Measurements from ENCODE around the gene ENC1. TPM values are rescaled to one million over a fixed set of nuclear protein-coding genes. Genes with fewer than 3 reads are reported as not detected.
"Not testable (repeated sequence)": the region's sequence is repeated elsewhere in the genome, so short reads cannot be mapped to it uniquely, and the experiment has no call there.

The ENC1 gene
- total and polyA plus RNA-seq, 8 donors, result 34.6 to 265 (median 169) TPM

DNA sequence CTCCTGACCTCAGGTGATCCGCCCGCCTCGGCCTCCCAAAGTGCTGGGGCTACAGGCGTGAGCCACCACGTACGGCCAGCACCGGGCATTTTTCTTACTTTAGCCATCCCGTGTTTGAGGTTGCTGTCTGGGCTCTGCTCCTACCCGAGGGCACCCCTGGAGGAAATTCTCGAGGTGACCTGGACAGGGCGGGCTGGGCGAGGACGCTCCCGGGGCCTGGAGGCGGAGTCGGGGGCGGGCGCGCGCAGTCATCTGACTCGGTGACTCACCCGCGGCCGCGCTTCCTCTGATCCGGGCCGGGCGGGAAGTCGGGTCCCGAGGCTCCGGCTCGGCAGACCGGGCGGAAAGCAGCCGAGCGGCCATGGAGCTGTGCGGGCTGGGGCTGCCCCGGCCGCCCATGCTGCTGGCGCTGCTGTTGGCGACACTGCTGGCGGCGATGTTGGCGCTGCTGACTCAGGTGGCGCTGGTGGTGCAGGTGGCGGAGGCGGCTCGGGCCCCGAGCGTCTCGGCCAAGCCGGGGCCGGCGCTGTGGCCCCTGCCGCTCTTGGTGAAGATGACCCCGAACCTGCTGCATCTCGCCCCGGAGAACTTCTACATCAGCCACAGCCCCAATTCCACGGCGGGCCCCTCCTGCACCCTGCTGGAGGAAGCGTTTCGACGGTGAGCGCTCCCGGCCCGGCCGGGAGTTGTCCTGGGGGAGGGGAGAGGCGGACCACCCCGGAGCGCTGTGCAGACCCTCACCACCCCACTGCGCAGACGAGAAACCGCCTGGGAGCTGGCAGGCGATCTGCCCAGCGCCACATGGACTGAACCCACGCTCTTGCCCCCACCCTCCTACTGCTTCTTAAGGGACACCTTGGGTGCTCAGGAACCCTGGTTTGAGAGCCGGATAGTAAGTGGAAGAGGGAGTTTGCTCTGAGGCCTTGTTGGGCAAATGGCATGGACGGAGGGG, 44.6 kb upstream of the ENC1 start, which contains the start of gene HEXB:
Gene HEXB (plus strand): TSS at position 334 of the 952 bp plus-strand sequence. CDS start 28 bp downstream, at position 362.
- H3K27me3 ChIP-seq, result no peaks in the 10 kb centered on the region
- peak within 1 kb of the TSS; percentile 75 to 97 for H3K4me3 ChIP-seq
- TF ChIP-seq, protein P1, sequence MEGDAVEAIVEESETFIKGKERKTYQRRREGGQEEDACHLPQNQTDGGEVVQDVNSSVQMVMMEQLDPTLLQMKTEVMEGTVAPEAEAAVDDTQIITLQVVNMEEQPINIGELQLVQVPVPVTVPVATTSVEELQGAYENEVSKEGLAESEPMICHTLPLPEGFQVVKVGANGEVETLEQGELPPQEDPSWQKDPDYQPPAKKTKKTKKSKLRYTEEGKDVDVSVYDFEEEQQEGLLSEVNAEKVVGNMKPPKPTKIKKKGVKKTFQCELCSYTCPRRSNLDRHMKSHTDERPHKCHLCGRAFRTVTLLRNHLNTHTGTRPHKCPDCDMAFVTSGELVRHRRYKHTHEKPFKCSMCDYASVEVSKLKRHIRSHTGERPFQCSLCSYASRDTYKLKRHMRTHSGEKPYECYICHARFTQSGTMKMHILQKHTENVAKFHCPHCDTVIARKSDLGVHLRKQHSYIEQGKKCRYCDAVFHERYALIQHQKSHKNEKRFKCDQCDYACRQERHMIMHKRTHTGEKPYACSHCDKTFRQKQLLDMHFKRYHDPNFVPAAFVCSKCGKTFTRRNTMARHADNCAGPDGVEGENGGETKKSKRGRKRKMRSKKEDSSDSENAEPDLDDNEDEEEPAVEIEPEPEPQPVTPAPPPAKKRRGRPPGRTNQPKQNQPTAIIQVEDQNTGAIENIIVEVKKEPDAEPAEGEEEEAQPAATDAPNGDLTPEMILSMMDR (IDR thresholded peaks at IDR 0.05), result no peak
- no peaks in the 10 kb centered on the region for H3K9me3 ChIP-seq
- peaks cover 12 to 24% of the 10 kb centered on the region in 2 donors for H3K4me1 ChIP-seq
- H3K27ac ChIP-seq, result peak within 1 kb of the TSS; percentile 87 to 96
- intact Hi-C loops (cut with DNase I), result no loop called here
- H3K36me3 ChIP-seq, result peaks cover 0 to 17% of the 10 kb centered on the region in 2 donors
- ATAC-seq (peak; percentile 98), DNase-seq (peak in 3 of 4 donors; percentile 85 to 99 (median 93))

DNA sequence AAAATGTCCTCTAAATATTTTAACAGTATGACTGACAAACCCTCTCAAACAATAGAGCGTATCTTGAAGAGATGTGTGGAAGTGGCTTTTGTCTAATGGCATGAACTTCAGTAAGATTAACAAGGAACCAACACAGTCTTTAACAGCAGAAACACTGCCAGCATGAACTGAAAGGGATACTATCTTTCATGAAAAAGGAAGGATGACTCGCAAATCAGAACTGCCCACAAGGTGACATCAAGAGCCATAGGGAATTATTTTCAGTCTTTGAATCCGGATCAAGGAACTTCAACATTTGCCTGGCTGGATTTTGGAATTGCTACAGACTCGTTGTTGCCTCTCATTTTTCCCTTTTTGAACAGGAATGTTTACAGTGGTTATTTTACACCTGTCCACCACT, 39.4 kb upstream of the ENC1 start:
- DNase-seq (no peak), ATAC-seq (no peak)
- intact Hi-C loops (cut with DNase I), result no loop called here
- Histone ChIP-seq H3K4me3 (no peak overlapping the region), H3K4me1 (peaks cover 0 to 4% of the 10 kb centered on the region in 2 donors), H3K36me3 (no peaks in the 10 kb centered on the region), H3K27ac (no peak overlapping the region), H3K9me3 (no peaks in the 10 kb centered on the region), H3K27me3 (peaks cover 0 to 4% of the 10 kb centered on the region in 2 donors)
- TF ChIP-seq, protein P1 (IDR thresholded peaks at IDR 0.05), result no peak

DNA sequence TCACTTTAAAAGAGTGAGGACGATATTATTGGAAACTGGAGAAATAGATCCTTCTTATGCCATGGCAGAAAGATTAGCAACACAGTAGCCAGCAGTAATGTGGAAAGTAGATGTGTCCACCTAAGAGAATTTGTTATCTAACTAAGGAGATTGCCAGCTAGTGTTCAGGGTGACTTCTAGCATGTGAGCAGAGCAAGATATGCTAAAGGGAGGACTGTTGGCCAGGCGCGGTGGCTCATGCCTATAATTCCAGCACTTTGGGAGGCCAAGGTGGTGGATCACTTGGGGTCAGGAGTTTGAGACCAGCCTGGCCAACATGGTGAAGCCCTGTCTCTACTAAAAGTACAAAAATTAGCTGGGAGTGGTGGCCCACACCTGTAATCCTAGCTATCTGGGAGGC, 38.8 kb upstream of the ENC1 start:
- H3K4me1 ChIP-seq; H3K36me3 ChIP-seq; ATAC-seq; H3K27me3 ChIP-seq; intact Hi-C loops (cut with DNase I); H3K27ac ChIP-seq; DNase-seq; H3K4me3 ChIP-seq; H3K9me3 ChIP-seq: not testable (repeated sequence)

DNA sequence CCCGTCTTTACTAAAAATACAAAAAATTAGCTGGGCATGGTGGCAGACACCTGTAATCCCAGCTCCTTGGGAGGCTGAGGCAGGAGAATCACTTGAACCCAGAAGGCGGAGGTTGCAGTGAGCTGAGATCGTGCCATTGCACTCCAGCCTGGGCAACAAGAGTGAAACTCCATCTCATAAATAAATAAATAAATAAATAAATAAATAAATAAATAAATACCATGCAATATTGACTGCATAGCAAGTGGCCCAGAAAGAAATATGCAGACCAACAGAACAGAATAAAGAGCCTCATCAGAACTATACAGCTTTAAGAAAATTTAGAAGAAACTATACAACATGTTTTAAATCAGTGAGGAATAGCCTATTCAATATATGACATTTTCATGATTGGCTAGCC, 37.6 kb upstream of the ENC1 start:
- H3K4me1 ChIP-seq; H3K27ac ChIP-seq; ATAC-seq; H3K36me3 ChIP-seq; H3K4me3 ChIP-seq; intact Hi-C loops (cut with DNase I); H3K9me3 ChIP-seq; H3K27me3 ChIP-seq; DNase-seq: not testable (repeated sequence)

DNA sequence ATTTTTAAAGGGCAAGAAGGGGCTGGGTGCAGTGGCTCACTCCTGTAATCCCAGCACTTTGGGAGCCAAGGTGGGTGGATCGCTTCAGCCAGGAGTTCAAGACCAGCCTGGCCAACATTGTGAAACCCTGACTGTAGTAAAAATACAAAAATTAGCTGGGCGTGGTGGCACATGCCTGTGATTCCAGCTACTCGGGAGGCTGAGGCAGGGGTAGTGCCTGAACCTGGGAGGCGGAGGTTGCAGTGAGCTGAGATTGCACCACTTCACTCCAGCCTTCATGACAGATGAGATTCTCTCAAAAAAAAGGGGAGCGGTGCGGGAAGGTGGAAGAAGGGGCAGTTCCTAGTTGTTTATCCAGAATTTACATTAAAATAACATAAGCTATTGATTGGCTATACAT, 35.9 kb upstream of the ENC1 start:
- H3K27ac ChIP-seq; H3K36me3 ChIP-seq; H3K4me1 ChIP-seq; intact Hi-C loops (cut with DNase I); H3K4me3 ChIP-seq; DNase-seq; H3K27me3 ChIP-seq; ATAC-seq; H3K9me3 ChIP-seq: not testable (repeated sequence)

DNA sequence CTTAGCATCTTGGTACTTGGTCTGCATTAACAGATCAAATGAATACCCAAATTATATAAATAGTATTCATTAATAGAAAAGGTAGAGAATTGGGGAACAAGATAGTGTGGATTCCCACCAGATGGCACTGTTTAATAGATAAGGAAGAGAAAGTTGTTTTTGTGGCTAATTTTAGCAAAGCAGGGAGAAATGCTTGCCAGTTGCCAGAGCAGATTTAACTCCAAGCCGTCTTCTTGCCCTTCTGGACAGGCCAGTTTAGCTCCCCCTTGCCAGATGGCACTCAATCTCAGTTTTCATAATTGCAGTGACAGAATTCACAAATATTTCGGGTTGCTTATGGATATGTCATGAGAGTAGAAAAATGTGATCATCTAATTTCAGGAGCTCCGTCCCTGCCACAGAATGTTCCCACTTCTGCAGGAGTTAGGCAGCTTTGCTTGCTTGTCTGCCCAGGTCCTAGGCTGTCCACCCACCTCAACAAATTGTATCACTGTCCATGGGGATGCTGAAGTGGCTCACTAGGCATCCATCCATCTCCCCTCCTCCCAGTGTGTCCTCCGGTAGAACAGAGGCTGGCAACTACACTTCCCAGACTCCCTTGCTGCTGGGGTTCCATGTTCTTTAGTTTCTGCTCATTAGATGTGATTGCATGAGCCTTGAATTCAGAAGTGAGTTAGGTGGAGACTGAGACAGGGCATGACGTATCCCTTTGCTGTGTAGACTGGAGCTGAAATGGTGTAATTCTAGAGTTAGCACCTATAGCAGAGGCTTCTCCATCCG, 32.7 kb upstream of the ENC1 start:
- Histone ChIP-seq H3K27me3 (no peaks in the 10 kb centered on the region), H3K27ac (no peak overlapping the region), H3K4me3 (no peak overlapping the region), H3K9me3 (no peaks in the 10 kb centered on the region), H3K36me3 (no peaks in the 10 kb centered on the region), H3K4me1 (no peaks in the 10 kb centered on the region)
- TF ChIP-seq, protein P1 (IDR thresholded peaks at IDR 0.05), result peak; percentile 27 to 34
- DNase-seq, result peak in 1 of 4 donors; percentile 52
- intact Hi-C loops (cut with DNase I), result no loop called here
- peak; percentile 77 for ATAC-seq

Data from left lung (tissue), 10 donors.